ENCODE data around the gene OLFML1. TPM values are rescaled to one million over a fixed set of nuclear protein-coding genes. Genes with fewer than 3 reads are reported as not detected.
A peak's percentile ranks its signal among the peaks of the same experiment; 100 is the strongest.

OLFML1 gene
- total RNA-seq = 6.5 TPM
- long read RNA-seq, transcript OLFML1-201 (3 exons, 2,792 nt) = major isoform, 10 of 18 reads
- long read RNA-seq, partial matches to known transcripts = 5 of 18 reads
- long read RNA-seq, other reads (novel, unspliced or antisense) = 1 of 18 reads

DNA sequence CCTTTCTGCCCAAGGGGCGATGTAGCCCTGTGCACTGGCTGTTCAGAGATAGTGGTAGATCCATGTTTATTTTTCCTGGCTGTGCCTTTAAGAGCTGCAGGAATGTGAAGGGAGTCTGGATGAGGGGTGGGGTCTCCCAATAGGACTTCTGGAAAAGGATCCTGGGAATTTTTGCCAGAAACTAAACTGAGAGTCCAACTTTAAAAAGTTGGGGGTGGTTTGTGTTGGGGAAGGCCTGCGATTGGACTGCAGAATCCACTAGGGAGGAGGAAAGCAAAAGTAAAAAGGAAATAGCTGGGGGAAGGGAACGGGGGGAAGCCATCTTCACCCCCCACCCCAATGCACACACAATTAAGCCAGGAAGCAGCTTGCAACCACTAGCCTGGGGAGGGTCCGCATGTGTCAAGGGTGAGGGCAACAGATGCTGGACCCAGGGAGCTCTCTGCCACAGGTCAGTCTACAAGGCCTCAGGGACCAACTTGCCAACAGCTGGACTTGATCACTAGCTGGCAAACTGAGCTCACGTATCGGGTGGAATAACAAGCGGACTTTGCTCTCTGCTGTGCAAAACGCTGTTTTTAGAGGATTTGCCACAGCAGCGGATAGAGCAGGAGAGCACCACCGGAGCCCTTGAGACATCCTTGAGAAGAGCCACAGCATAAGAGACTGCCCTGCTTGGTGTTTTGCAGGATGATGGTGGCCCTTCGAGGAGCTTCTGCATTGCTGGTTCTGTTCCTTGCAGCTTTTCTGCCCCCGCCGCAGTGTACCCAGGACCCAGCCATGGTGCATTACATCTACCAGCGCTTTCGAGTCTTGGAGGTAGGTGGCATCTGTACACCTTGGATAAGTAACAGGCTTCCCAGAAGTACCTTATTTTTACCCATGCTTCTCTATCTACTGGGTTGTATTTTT lies at the start of gene OLFML1:
Gene OLFML1 (plus strand): TSS at position 321 of the 912 bp plus-strand sequence. CDS start 370 bp downstream, at position 691.
- intact Hi-C loops (cut with DNase I) = no loop called here
- ATAC-seq (ENCODE audit: poor library complexity) (peak; percentile 81), DNase-seq (peak; percentile 59)

DNA sequence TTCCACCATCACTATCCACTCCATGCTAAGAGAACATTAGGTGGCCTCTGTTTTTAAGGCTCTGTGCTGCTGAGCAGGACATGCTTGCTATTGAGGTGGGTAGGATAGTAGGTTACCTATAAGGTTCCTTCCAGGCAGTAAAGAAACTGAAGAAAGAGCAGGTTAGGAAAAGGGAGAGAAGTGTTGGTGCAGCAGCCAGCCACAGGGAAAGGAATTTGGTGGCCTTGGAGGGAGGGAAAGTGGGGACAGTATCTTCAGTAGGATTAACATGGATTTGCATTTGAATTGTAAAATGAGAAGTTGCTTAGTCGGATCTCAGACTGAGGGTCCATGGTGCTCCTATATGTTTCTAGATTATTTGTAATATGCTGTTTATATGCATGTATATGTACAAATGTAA lies 49.2 kb upstream of the OLFML1 start:
- intact Hi-C loops (cut with DNase I) = no loop called here
- no peak for DNase-seq
- ATAC-seq (ENCODE audit: poor library complexity) = no peak

DNA sequence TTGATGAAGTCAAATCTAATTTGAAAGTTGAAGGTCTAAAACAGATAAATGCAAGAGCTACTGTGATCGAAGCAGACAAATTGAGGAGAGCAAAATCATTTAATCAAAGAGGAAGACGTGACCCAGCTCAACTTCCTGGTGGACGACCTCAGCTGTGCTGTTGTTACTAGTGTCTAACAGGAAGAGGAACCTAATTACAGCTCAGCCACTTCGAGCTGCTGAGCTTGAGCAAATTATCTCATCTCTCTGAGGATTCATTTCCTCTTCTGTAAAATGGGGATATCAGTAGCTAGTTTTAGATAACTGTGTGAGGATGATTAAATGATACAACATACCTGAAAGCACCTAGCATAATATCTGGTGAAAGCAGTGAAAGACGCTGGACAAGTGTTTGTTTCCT lies 48.6 kb upstream of the OLFML1 start:
- peak; percentile 62 for ATAC-seq (ENCODE audit: poor library complexity)
- peak; percentile 45 for DNase-seq
- intact Hi-C loops (cut with DNase I) = no loop called here

DNA sequence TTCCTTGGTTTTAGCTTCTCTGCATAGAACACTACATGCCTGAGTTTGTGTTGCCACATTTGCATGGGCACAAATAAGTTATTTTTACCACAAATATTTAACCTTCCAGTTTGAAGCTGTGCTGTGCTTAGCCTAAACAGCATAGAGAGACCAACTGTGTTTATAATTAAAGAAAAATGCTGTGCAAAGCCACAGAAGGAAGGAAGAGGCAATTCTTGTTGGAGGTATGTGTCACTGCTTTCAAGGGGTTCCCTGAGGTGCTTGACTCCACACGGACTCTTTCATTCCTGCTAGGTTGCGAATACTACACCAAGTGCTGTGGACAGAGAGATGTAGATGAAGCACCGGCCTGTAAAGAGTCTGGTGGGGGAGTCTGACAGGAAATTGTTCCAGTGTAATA lies 47.6 kb upstream of the OLFML1 start:
- intact Hi-C loops (cut with DNase I) = no loop called here
- ATAC-seq (ENCODE audit: poor library complexity) (no peak), DNase-seq (no peak)

DNA sequence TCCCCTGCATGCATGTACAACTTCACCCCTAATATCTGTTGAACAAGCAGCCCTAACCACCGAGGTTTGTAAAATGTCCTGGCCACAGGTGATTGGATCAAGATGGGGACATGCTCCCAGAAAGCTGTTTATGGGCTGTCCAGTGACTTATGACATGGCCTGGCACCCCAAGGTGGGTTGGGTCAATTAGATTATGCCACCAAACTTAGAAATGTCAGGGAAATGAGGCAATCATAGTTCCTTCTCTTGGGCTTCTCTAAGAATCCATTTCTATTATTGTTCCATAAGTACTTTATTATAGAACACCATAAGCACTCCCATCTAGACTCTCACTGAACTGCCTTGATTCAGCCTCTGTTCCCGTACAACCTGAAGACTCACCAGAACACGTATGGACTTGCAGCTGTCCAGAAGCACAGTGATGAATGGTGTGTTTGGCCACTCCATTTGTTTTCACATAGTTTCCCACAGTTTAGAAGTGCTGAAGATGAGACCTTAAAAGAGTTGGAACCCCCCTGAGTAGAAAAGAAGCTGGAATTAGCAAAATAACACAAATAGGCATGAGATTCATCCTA lies 45.5 kb upstream of the OLFML1 start:
- ATAC-seq (ENCODE audit: poor library complexity) (no peak), DNase-seq (no peak)
- intact Hi-C loops (cut with DNase I) = loop anchor here (5.0 kb wide), 1 partner anchor 298 kb away; no protein-coding TSS in a partner anchor

DNA sequence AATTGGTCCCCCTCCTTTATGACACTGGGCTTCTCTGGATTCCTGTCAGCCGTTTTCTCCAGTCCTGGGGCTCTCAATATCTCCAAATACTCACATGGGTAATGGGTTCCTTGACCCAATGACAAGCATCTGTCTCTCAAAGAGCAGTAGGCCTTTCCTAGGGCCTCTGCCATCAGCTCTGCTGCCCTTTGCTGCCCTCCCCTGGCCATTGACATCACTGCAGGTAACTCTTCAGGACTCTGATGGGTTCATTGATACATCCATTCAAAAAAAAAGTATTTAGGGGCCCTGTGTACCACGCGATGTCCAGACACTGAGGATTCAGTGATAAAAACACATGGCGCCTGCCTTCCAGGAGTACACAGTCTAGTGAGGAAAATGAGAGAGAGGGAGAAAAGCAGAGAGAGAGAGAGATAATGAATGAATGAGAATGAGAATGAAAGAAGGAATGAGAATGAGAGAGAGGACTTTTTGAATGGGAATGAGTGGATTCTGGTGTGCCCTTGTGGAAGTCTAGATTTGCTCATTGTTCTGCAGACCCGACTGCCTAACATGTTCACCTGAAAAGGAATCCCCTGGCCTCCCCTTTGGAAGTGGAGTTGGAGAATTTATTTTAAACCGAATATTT lies 42.6 kb upstream of the OLFML1 start:
- intact Hi-C loops (cut with DNase I) = loop anchor here (5.0 kb wide), 1 partner anchor 300 kb away; no protein-coding TSS in a partner anchor
- DNase-seq (peak; percentile 81), ATAC-seq (ENCODE audit: poor library complexity) (peak; percentile 90)

DNA sequence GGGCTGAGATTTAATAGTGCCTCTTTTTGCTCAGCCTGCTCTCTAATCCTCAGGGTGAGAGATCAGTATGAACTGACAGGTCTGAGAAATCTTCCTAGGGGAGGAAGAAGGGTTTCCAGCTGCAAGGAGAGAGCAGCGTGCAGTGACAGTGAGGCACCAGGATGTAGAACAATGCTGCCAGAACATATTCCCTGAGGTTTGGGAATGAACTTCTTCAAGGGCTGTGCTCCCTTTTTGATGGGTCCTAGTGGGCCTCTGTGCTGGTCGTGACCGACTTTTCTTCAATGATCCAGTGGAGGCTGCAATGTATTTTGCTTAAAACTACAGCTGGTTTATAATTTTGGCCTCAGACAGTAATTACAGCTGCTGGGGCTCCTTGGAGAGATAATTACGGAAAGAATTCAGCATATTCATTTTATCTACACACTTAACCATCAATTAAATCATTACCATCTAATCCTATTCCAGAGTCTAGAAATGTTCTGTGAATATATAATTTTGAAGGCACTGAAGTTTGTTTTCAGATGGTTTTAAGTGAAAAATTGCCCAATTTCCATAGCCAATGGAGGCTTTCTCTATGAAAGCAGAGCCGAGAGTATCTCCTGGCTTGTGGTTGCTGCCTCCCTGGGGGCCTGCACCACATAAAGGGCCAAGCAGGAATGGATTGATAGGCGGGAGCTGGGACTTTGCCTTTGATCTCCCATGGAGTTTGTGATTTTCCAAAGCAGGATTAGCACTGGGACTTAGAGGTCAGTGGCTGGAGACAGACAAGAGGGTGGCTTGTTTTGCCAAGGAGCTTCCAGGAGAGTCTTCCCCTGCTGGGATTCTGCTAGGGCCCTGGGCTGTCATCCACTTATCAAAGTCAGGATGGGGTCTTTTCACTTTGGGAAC lies 41.0 kb upstream of the OLFML1 start:
- ATAC-seq (ENCODE audit: poor library complexity) (no peak), DNase-seq (no peak)
- intact Hi-C loops (cut with DNase I) = loop anchor here (5.0 kb wide), 1 partner anchor 302 kb away; no protein-coding TSS in a partner anchor

DNA sequence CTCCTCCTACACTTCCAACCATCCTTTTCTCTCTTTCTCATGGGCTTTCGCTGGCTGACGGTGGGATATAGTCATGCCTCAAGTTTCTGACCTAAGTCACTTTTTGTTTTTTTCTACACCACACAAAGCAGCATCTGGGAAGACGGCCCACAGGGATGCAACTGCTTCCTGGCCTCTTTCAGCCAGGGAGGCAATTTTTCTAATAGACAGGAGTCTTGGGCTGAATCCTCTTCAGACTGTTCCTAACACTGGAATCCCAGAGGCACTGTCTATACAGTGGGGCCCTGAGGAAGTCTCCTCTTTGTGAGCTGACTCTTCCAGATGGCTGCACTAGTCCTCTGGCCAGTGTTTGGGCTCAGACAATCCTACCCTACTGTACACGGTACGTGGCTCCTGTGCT lies 39.7 kb upstream of the OLFML1 start:
- ATAC-seq (ENCODE audit: poor library complexity) = no peak
- intact Hi-C loops (cut with DNase I) = no loop called here
- no peak for DNase-seq

DNA sequence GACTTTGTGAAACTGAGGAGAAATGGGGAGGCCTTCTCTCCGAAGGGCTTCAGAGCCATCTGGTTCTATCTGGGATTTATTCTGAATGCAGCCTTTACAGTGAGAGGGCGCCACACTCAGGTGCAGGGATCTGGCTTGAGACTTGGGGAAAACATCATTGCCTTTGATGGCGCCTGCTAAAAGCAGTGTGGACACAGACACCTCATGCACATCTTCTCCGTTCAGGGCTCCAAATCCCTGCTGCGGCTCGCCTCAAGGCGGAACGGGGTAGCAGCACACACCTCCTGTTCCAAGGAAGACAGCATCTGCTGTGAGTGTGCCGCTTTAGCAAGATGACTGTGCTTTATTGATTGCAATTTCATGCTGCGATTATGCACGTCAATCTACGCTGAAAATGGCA lies 37.1 kb upstream of the OLFML1 start:
- intact Hi-C loops (cut with DNase I) = no loop called here
- ATAC-seq (ENCODE audit: poor library complexity) = no peak
- DNase-seq = no peak

DNA sequence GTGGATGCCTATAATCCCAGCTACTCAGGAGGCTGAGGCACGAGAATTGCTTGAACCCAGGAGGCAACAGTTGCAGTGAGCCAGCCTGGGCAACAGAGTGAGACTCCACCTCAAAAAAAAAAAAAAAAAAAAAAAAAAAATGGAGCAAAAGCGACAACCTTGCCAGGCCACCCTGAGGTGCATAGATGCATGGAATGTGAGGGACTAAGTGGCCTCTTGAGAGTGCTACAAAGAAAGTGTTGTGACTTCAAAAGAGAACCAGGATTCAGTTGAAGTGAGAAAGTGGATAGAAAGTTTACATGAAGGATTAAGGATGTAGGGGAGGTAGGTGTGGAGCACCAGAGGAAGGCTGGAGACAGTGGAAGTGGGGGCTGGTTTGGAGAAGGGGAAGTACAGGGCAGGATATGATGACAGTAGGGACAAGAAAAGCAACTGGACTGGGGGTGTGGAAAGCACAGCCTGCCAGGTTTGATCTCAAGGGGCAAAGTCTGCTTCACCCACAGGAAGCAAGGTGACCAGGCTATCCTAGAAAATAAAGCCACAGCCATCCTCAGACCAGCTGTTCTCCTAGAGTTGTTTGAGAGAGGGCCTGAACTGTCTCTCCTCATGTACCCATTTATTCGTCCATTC lies 36.0 kb upstream of the OLFML1 start:
- intact Hi-C loops (cut with DNase I) = no loop called here
- ATAC-seq (ENCODE audit: poor library complexity) = no peak
- DNase-seq = no peak

DNA sequence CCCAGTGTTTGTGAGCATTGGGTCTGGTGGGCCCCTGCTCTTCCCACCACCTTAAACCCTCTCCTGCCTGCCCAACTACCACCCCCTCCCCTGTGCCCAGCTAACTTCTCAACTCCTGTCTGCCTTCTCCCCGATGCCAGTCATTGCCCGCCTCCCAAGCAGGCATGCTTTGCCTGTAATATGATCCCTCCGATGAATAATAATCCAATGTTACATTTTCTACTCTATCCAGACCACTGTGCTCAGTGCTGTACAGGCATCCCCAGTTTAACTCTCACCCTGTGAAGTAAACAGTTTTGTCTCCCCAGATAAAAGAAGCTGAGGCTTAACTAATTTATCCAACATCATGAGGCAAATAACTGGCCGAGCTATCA lies 35.5 kb upstream of the OLFML1 start:
- intact Hi-C loops (cut with DNase I) = no loop called here
- DNase-seq = no peak
- ATAC-seq (ENCODE audit: poor library complexity) = no peak

DNA sequence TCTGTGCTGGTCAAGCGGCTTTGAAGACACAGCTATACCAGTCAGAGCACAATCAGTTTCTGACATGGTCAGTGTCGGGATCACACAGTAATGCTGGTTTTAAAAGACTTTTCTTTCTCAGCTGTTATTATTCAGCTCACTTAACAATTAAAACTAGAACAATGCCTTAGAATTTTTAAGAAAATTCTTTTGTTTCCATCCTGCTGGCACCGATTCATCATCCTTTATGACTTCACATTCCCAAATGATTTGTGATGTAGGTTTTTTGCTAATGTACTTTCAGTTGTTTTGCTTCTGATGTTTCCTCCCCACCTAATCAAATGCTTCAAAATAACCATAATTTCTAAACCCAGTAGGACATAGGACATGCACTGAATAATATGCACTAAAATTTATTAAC lies 34.5 kb upstream of the OLFML1 start:
- intact Hi-C loops (cut with DNase I) = no loop called here
- DNase-seq (no peak), ATAC-seq (ENCODE audit: poor library complexity) (no peak)

DNA sequence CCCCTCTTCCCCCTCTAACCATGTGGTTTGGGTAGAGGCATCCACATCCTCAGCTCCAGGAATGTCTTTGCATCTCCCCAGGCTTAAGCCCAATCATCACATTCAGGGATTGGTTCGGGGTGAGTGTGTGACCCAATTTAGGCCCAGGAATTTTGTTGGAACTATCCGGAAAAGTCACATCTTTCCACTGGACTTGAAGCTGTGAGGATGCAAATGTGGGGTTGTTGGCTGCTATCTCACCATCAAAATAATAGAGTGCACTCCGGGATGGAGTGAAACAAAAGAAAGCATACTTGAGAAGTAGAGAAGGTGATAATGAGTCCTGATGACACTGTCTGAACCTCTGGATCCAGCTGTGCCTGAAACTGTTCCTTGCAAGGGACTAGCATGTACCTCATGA lies 33.8 kb upstream of the OLFML1 start:
- intact Hi-C loops (cut with DNase I) = no loop called here
- ATAC-seq (ENCODE audit: poor library complexity) = no peak

DNA sequence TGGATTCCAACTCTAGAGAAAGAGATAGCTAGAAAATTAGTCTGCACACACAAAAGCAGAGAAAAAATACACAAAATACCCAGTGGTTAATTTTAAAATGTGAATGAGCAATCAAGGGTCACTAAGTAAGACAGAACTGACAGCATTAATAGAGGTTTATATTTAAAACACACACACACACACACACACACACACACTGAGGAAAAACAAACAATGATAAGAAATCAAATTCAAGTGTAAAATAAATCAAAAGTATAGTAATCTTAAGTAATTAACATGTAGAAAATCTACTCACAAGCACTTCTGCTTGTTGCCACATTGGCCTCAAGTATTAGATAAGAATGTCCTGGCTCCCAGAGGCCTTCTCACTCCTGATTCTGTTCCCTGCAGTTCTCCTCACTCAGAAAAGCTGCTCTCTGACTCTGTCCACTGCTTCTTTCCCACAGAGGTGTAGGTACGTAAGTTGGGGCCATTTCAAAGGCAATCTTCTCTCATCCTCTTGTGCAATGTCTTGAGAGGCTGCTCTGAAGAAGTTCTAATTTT lies 33.3 kb upstream of the OLFML1 start:
- ATAC-seq (ENCODE audit: poor library complexity) (peak; percentile 62), DNase-seq (no peak)
- intact Hi-C loops (cut with DNase I) = no loop called here

More for the DNA sequence above, 33.8 kb upstream of the OLFML1 start:
- DNase-seq = no peak

DNA sequence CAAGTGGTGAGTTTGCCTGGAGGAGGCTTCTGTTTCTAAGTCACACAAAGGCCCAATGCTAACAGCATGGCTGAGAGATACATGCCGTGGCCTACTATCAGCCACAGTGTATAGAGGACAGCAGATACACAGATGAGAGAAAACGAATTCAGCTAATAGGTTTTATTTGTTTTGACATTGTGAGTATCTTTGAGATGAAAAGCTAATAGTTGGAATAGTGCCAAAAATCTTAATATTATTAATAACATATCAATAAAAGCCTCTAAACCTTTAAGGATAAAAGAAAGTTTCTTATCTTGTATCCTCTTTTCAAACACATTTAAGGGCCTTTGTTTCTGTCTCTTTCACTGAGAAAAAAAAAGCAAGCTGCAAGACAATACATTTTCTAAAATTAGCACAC lies 30.5 kb upstream of the OLFML1 start:
- DNase-seq (no peak), ATAC-seq (ENCODE audit: poor library complexity) (no peak)
- intact Hi-C loops (cut with DNase I) = no loop called here

DNA sequence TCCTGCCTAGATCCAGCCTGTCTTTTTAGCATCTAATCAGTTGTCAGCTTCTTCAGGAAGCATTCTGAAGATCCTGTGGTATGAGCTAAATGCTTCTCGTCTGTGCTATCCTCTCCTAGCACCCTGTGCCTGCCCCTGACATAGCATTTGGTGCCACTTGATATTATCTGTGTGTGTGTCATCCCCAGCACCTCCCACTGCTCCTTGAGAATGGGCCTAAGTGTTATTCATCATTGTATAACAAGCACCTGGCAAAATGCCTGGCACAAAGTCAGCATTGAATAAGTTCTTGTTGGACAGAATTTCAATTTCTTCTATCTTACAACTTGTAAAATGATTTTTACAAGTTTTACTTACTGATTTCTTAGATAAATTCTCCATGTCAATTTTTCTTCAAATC lies 28.1 kb upstream of the OLFML1 start:
- intact Hi-C loops (cut with DNase I) = no loop called here
- ATAC-seq (ENCODE audit: poor library complexity) (no peak), DNase-seq (no peak)

DNA sequence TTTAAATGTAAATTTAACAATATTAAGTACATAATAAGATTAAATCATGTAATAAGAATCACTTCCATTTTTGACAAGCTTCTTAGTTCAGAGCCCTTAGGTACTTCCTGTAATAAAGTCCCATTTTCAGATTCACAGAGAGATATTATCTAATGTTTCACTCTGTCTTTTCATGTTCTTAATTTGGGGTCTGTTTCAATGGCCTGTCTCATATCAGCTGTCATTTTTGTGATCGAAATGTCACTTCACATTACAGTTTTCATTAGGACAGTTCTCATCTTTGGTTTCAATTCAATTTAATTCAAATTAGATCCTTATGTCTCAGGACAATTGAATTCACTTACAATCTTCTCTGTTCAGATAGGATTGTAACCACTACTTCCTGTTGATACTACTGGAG lies 22.6 kb upstream of the OLFML1 start:
- DNase-seq (no peak), ATAC-seq (ENCODE audit: poor library complexity) (no peak)
- intact Hi-C loops (cut with DNase I) = no loop called here

DNA sequence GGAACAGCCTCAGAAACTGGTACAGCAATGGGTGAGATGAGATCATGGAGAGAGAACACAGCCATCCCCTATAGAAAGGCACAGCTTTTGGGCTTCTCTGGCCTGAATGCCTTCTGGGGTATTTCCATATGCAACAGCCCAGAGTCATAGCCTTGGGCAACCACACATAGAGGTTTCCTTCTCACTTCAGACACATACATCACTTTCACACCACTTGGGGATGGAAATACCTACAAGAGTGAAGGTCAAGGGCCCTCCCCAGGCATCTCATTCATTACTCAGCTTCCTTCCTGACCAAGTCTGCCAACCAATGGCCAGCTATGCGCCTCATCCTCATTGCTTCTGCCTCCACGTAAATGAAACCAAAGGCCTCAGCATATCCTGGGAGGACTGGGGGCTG lies 17.7 kb upstream of the OLFML1 start:
- ATAC-seq (ENCODE audit: poor library complexity) (no peak), DNase-seq (no peak)
- intact Hi-C loops (cut with DNase I) = no loop called here
